Panc1 (cell line): ENCODE results near the gene SRSF7. TPM values are rescaled to one million over a fixed set of nuclear protein-coding genes. Genes with fewer than 3 reads are reported as not detected.

Experiments
- ATAC-seq: fragments of 200-7000 bp; cut with Tn5 transposase; 2 replicates; pipeline ENCODE4 v1.9.1; 2020; ENCODE audit warnings: mild to moderate bottlenecking, moderate library complexity
- Bru-seq: library from RNA; stranded (reverse); fragments of 400-500 nt; gene quantifications from one replicate; lab custom pipeline; 2021; lab: Mats Ljungman, UMichigan
- BruChase-seq, 2 experiments: library from RNA; stranded (reverse); fragments of 400-500 nt; gene quantifications; one replicate each; lab custom pipeline; 2021; lab: Mats Ljungman, UMichigan
- BruUV-seq: library from RNA; stranded (reverse); fragments of 400-500 nt; replicated peaks from 2 replicates; lab custom pipeline; 2021; lab: Mats Ljungman, UMichigan
- CTCF ChIA-PET: fragments of 300-600 bp; sonication (Branson Sonifier 250); formaldehyde crosslinking; loops from one replicate; lab custom pipeline; 2022; ENCODE audit warnings: antibody characterized with exemption; lab: Charles Lee
- POLR2A ChIA-PET: fragments of 300-600 bp; sonication (Branson Sonifier 250); formaldehyde crosslinking; loops from one replicate; lab custom pipeline; 2022; ENCODE audit warnings: antibody characterized with exemption; lab: Charles Lee
- DNase-seq: peaks from one replicate; pipeline ENCODE4 v3.0.0-alpha.2; 2010; ENCODE audit warnings: low read depth, low spot score
- H3K27ac ChIP-seq: 2 replicates; pipeline ENCODE4 v1.5.1; 2011; ENCODE audit warnings: mild to moderate bottlenecking, low read length, inconsistent platforms
- H3K27me3 ChIP-seq: fragments of 200-500 bp; sonication (Bioruptor generic); 2 replicates; pipeline ENCODE4 v1.6.0; 2014; ENCODE audit warnings: low read length, inconsistent platforms; ENCODE audit not compliant: control insufficient read depth, insufficient read depth
- H3K36me3 ChIP-seq: fragments of 200-500 bp; sonication (Bioruptor generic); 2 replicates; pipeline ENCODE4 v1.5.1; 2014; ENCODE audit warnings: inconsistent platforms, mild to moderate bottlenecking, low read length, moderate library complexity; ENCODE audit not compliant: control insufficient read depth, insufficient read depth
- H3K4me1 ChIP-seq: 2 replicates; pipeline ENCODE4 v1.5.1; 2011; ENCODE audit warnings: inconsistent platforms, mild to moderate bottlenecking, low read length, moderate library complexity; ENCODE audit not compliant: control insufficient read depth, insufficient read depth
- H3K4me3 ChIP-seq, 2 experiments: 2 replicates each; pipeline ENCODE4 v1.5.1; 2011 to 2012; ENCODE audit warnings: low read depth in 2 of 2, low read length in 2 of 2, mild to moderate bottlenecking in 2 of 2, inconsistent platforms in 1 of 2, moderate library complexity in 1 of 2
- H3K9me3 ChIP-seq: fragments of 200-500 bp; sonication (Bioruptor generic); 2 replicates; pipeline ENCODE4 v1.5.1; 2014; ENCODE audit warnings: low read depth, mild to moderate bottlenecking, inconsistent platforms, low read length, moderate library complexity; ENCODE audit not compliant: control insufficient read depth, insufficient read depth
- CTCF ChIP-seq: fragments of 450-650 bp; IDR thresholded peaks from 2 replicates; pipeline ENCODE4 v1.5.1; 2017; ENCODE audit warnings: mild to moderate bottlenecking
- POLR2AphosphoS5 ChIP-seq: IDR thresholded peaks from 2 replicates; pipeline ENCODE4 v1.6.1; 2012; ENCODE audit warnings: mild to moderate bottlenecking, low read depth, low read length, moderate library complexity
- REST ChIP-seq, 2 experiments: IDR thresholded peaks; 2 replicates each; pipeline ENCODE4 v1.6.1; 2011 to 2012; ENCODE audit warnings: low read depth in 2 of 2, control low read depth in 1 of 2, low read length in 1 of 2, mild to moderate bottlenecking in 1 of 2, moderate library complexity in 1 of 2; ENCODE audit not compliant: insufficient read depth in 1 of 2
- SIN3A ChIP-seq: IDR thresholded peaks from 2 replicates; pipeline ENCODE4 v1.6.1; 2012; ENCODE audit warnings: low read depth, mild to moderate bottlenecking, low read length, moderate library complexity, borderline replicate concordance; ENCODE audit not compliant: insufficient read depth
- TCF7L2 ChIP-seq: IDR thresholded peaks from 2 replicates; pipeline ENCODE4 v1.6.1; 2011; ENCODE audit warnings: mild to moderate bottlenecking, low read depth, low read length, inconsistent platforms
- in situ Hi-C: cut with HindIII; loops from 2 replicates; pipeline ENCODE4 v1.10.0; 2016; ENCODE audit warnings: low sequenced_read_pairs, low pct_unique_long_range_greater_than_20kb
- intact Hi-C: fragments of 100-400 bp; cut with micrococcal nuclease; formaldehyde crosslinking; loops from one replicate; pipeline ENCODE4 v1.10.0; 2022; ENCODE audit not compliant: unreplicated experiment
- long read RNA-seq: library from polyadenylated mRNA; unstranded; transcript quantifications from one replicate; pipeline ENCODE4 v2.0.0, GENCODE V29; 2021; ENCODE audit not compliant: unreplicated experiment
- polyA plus RNA-seq: library from polyadenylated mRNA; unstranded; fragments of >200 nt; gene quantifications from one replicate; pipeline ENCODE4 v1.2.1, GENCODE V29; 2012; ENCODE audit warnings: missing spikeins; ENCODE audit not compliant: insufficient read length
- total RNA-seq: library from RNA; stranded (reverse); gene quantifications from one replicate; pipeline ENCODE4 v1.2.1, GENCODE V29; 2021; ENCODE audit not compliant: unreplicated experiment

SRSF7 gene
- total RNA-seq (220 TPM), Bru-seq, nascent RNA (percentile 99 among the genes with signal in this experiment), BruChase-seq, experiment 1, labeled RNA remaining after a 2-hour chase (percentile 98 among the genes with signal in this experiment), BruChase-seq, experiment 2, labeled RNA remaining after a 6-hour chase (percentile 97 among the genes with signal in this experiment)
- 236 TPM for polyA plus RNA-seq
- long read RNA-seq, transcript SRSF7-208 (7 exons, 1,903 nt) = minor isoform, 25 of 167 reads
- long read RNA-seq, transcript SRSF7-201 (8 exons, 2,489 nt) = major isoform, 54 of 167 reads
- long read RNA-seq, partial matches to known transcripts = 43 of 167 reads
- long read RNA-seq, other reads (novel, unspliced or antisense) = 36 of 167 reads

GRCh38 chr2:38750891-38751595, at the start of gene SRSF7:
TSS of gene SRSF7 (minus strand) at chr2:38751361. CDS start at chr2:38751256, 105 bp downstream.
- in situ Hi-C loops = no loop called here
- ChIA-PET POLR2A (interaction anchor here (0.5 to 2.4 kb wide), 32 partner anchors 9 to 1729 kb away, joined by 3 to 15 read pairs (median 4); partner anchors contain the start of genes DHX57 and MORN2), CTCF (no interaction called here)
- TF ChIP-seq CTCF = no peak
- TF ChIP-seq REST (IDR thresholded peaks at IDR 0.05; ENCODE audit: insufficient read depth in 1 of 2, low read depth in 2 of 2, low read length in 1 of 2) = peak in 1 of 2 experiments; percentile 76; a peak in 2 of 4 replicates
- peak; percentile 90 for TF ChIP-seq TCF7L2
- peak; percentile 100 for TF ChIP-seq POLR2AphosphoS5
- TF ChIP-seq SIN3A = peak; percentile 94; the same call in 1 of the 2 replicates
- BruUV-seq = no TSS peak
- H3K4me3 ChIP-seq = peak within 1 kb of the TSS; percentile 98 to 100
- H3K4me1 ChIP-seq = peaks cover 36% of the 10 kb centered on the region
- no peaks in the 10 kb centered on the region for H3K9me3 ChIP-seq
- peaks cover 45% of the 10 kb centered on the region for H3K36me3 ChIP-seq
- peak; percentile 97 for DNase-seq
- peak within 1 kb of the TSS; percentile 98 for H3K27ac ChIP-seq
- H3K27me3 ChIP-seq = no peaks in the 10 kb centered on the region
- ATAC-seq = peak; percentile 94
- intact Hi-C loops = no loop called here

- H3K27ac ChIP-seq = peak overlapping the region; percentile 53; the same call in 1 of the 2 replicates
- H3K4me1 ChIP-seq = peaks cover 12% of the 10 kb centered on the region
- TSS peak; percentile 95 for BruUV-seq
- no peaks in the 10 kb centered on the region for H3K36me3 ChIP-seq
- in situ Hi-C loops (no loop called here), intact Hi-C loops (no loop called here)
- no peak for ATAC-seq
- no peaks in the 10 kb centered on the region for H3K27me3 ChIP-seq
- no peak for DNase-seq
- no peaks in the 10 kb centered on the region for H3K9me3 ChIP-seq
- POLR2A ChIA-PET = interaction anchor here (0.7 kb wide), 1 partner anchor 47 kb away, joined by 4 read pairs; the partner anchor contains the start of gene SRSF7
- TF ChIP-seq POLR2AphosphoS5 (no peak), CTCF (no peak), SIN3A (no peak), TCF7L2 (no peak), REST (IDR thresholded peaks at IDR 0.05; ENCODE audit: insufficient read depth in 1 of 2, low read depth in 2 of 2, low read length in 1 of 2) (no peak)
- no peak overlapping the region for H3K4me3 ChIP-seq
- CTCF ChIA-PET = no interaction called here
Measured at GRCh38 chr2:38797953-38798352, 46.8 kb upstream of the SRSF7 start.
